ENCODE data around the gene RPP38.

RPP38 gene

DNA sequence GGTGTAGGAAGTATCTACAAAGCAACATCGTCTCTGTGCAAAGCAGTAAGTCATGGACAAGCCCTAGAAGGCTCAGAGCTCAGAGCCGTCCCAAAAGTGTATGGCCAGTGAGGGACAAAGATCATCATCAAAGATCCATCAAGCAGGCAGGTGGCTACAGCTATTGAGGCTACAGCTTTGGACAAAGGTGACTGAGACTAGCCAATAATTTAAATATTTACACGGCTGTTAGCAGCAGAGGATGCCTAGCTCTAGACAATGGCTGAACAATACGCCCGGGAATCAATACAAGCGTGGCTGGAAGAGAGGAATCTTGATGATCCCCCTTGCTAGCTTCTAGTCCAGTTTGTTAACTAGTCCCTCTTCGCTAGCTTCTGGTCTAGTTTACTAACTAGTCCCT, 53.4 kb downstream of the RPP38 start:
- peaks cover 19% of the 10 kb centered on the region for H3K4me1 Mint-ChIP-seq
- peaks cover 23% of the 10 kb centered on the region for H3K36me3 Mint-ChIP-seq
- CTCF ChIA-PET: no interaction called here
- no peak overlapping the region for H3K4me3 Mint-ChIP-seq
- no peak overlapping the region for H3K27ac Mint-ChIP-seq
- DNase-seq: no peak
- no peaks in the 10 kb centered on the region for H3K9me3 Mint-ChIP-seq
- H3K27me3 Mint-ChIP-seq: no peaks in the 10 kb centered on the region

DNA sequence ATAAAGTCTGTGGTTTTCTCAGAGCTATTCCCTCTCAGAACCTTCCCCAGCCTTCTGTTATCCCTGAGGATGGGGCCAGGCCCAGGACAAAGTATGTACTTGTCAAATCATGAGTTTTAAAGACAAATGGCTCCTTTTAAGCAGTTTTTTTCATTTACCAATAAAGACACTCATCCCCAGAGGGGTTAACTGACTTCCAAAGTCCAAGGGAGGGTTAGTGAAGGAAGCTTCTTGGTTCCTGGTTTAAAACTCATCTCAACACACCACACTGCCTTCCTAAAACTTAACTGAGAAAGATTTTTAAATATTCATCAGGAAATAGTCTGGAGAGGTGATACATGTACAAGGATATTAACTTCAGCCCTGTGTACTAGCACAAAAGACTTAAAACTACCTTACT, 55.4 kb downstream of the RPP38 start:
- H3K27ac Mint-ChIP-seq: no peak overlapping the region
- DNase-seq: no peak
- H3K36me3 Mint-ChIP-seq: peaks cover 34% of the 10 kb centered on the region
- H3K27me3 Mint-ChIP-seq: no peaks in the 10 kb centered on the region
- CTCF ChIA-PET: interaction anchor here (2.3 kb wide), 1 partner anchor 10 kb away, joined by 6 read pairs; no protein-coding TSS in a partner anchor
- H3K9me3 Mint-ChIP-seq: no peaks in the 10 kb centered on the region
- no peak overlapping the region for H3K4me3 Mint-ChIP-seq
- H3K4me1 Mint-ChIP-seq: peaks cover 15% of the 10 kb centered on the region
